Chondrocyte (in vitro differentiated cells): Measurements from ENCODE around the gene PLEKHA5. TPM values are rescaled to one million over a fixed set of nuclear protein-coding genes. Genes with fewer than 3 reads are reported as not detected.
"Not testable (repeated sequence)": the region's sequence is repeated elsewhere in the genome, so short reads cannot be mapped to it uniquely, and the experiment has no call there.

ENCODE experiments used
- DNase-seq: peaks from one replicate; pipeline ENCODE4 v3.0.0; 2021; ENCODE audit warnings: mixed read lengths, low spot score
- H3K27ac Mint-ChIP-seq: one replicate; pipeline ENCODE4 v1.8.0; 2021; ENCODE audit warnings: mild to moderate bottlenecking, moderate library complexity, mixed read lengths; ENCODE audit not compliant: unreplicated experiment
- H3K27me3 Mint-ChIP-seq: 2 replicates; pipeline ENCODE4 v1.8.0; 2021; ENCODE audit warnings: low read depth, mixed read lengths
- H3K36me3 Mint-ChIP-seq: 2 replicates; pipeline ENCODE4 v1.8.0; 2021; ENCODE audit warnings: low read depth, mixed read lengths
- H3K4me1 Mint-ChIP-seq: 2 replicates; pipeline ENCODE4 v1.8.0; 2021; ENCODE audit warnings: low read depth, mild to moderate bottlenecking, mixed read lengths
- H3K4me3 Mint-ChIP-seq: one replicate; pipeline ENCODE4 v1.8.0; 2021; ENCODE audit warnings: mild to moderate bottlenecking, moderate library complexity, mixed read lengths; ENCODE audit not compliant: unreplicated experiment
- H3K9me3 Mint-ChIP-seq: 2 replicates; pipeline ENCODE4 v1.8.0; 2021; ENCODE audit warnings: low read depth, mixed read lengths
- CTCF ChIP-seq: fragments of 200-600 bp; sonication (generic); IDR thresholded peaks from 2 replicates; pipeline ENCODE4 v1.5.0; 2021; ENCODE audit warnings: antibody characterized with exemption, mild to moderate bottlenecking, moderate library complexity
- total RNA-seq: library from RNA; stranded (reverse); gene quantifications from 3 replicates; pipeline ENCODE4 v1.2.1, GENCODE V29; 2021

The PLEKHA5 gene
- total RNA-seq, 1 donor from 2014 or later, result 8.9 TPM

- DNase-seq, result no peak
- no peak for TF ChIP-seq CTCF
- H3K4me3 Mint-ChIP-seq, result no peak overlapping the region
- H3K4me1 Mint-ChIP-seq, result peaks cover 15% of the 10 kb centered on the region
- no peaks in the 10 kb centered on the region for H3K36me3 Mint-ChIP-seq
- H3K27me3 Mint-ChIP-seq, result no peaks in the 10 kb centered on the region
- H3K27ac Mint-ChIP-seq, result no peak overlapping the region
- H3K9me3 Mint-ChIP-seq, result no peaks in the 10 kb centered on the region
Observed at GRCh38 chr12:19398376-19399363, 269.1 kb downstream of the PLEKHA5 start.

- not testable (repeated sequence) for H3K9me3 Mint-ChIP-seq, H3K36me3 Mint-ChIP-seq, H3K27me3 Mint-ChIP-seq, H3K27ac Mint-ChIP-seq, H3K4me3 Mint-ChIP-seq, DNase-seq
- H3K4me1 Mint-ChIP-seq, result peaks cover 15% of the 10 kb centered on the region
Observed at GRCh38 chr12:19400649-19401285, 271.2 kb downstream of the PLEKHA5 start.

- TF ChIP-seq CTCF, result no peak
- DNase-seq, result no peak
- Mint-ChIP-seq H3K4me1 (peaks cover 15% of the 10 kb centered on the region), H3K4me3 (no peak overlapping the region), H3K36me3 (no peaks in the 10 kb centered on the region), H3K27ac (peak overlapping the region; percentile 45), H3K9me3 (no peaks in the 10 kb centered on the region), H3K27me3 (no peaks in the 10 kb centered on the region)
Observed at GRCh38 chr12:19402211-19402610, 272.7 kb downstream of the PLEKHA5 start.

GRCh38 chr12:19402743-19403431 is 273.4 kb downstream of the PLEKHA5 start:
- DNase-seq, result no peak
- Mint-ChIP-seq H3K27ac (peak overlapping the region; percentile 85), H3K4me1 (peaks cover 15% of the 10 kb centered on the region), H3K4me3 (no peak overlapping the region), H3K9me3 (no peaks in the 10 kb centered on the region), H3K36me3 (no peaks in the 10 kb centered on the region), H3K27me3 (no peaks in the 10 kb centered on the region)
- no peak for TF ChIP-seq CTCF

GRCh38 chr12:19404242-19404880 is 274.8 kb downstream of the PLEKHA5 start:
- Mint-ChIP-seq H3K9me3 (no peaks in the 10 kb centered on the region), H3K27ac (no peak overlapping the region), H3K4me1 (peaks cover 23% of the 10 kb centered on the region), H3K27me3 (no peaks in the 10 kb centered on the region), H3K4me3 (no peak overlapping the region), H3K36me3 (no peaks in the 10 kb centered on the region)
- no peak for DNase-seq
- no peak for TF ChIP-seq CTCF
